NB4 (cell line): ENCODE data around the gene CREBBP.

Source experiments
- CTCF ChIP-seq: IDR thresholded peaks from one replicate; pipeline ENCODE4 v1.5.1; 2012; ENCODE audit warnings: low read depth, low read length
- MAX ChIP-seq: IDR thresholded peaks from 2 replicates; pipeline ENCODE4 v1.6.1; 2011; ENCODE audit warnings: low read depth, low read length
- POLR2A ChIP-seq: IDR thresholded peaks from 2 replicates; pipeline ENCODE4 v1.6.1; 2011; ENCODE audit warnings: mild to moderate bottlenecking; ENCODE audit not compliant: insufficient read length; ENCODE audit errors: extremely low read depth

- TF ChIP-seq CTCF (no peak), POLR2A (no peak), MAX (no peak)
Observed at GRCh38 chr16:3881499-3881990, 1.0 kb upstream of the CREBBP start.
